ENCODE measurements around the gene DEGS1. TPM values are rescaled to one million over a fixed set of nuclear protein-coding genes. Genes with fewer than 3 reads are reported as not detected.
A peak's percentile ranks its signal among the peaks of the same experiment; 100 is the strongest.

DEGS1 gene
- total RNA-seq, 1 experiment from 2014 or later: 82.8 TPM

DNA sequence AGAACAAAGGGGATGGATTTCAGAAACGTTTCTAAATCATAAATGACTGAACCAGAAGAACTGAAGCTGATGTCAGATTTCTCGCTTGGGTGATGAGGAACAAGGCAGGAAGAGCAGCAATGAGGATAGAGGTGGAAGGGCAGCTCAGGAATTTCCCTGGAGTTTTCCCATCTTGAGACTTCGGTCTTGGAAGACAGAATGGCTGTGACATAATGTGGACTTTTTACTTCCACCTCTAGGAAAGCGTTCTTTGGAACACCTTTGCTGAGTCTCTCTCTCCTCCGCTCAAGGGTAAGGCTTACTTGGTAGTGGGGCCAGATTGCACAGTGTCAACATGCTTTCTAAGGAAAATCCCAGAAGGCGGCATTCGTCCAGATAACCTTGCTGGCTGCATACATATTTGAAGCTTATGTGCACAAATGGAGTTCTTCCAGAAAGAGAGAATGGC lies 36.6 kb downstream of the DEGS1 start:
- in situ Hi-C loops (cut with HindIII; ENCODE audit: low pct_unique_long_range_greater_than_20kb, low sequenced_read_pairs): no loop called here
- POLR2A ChIA-PET: interaction anchor here (0.6 kb wide), 1 partner anchor 40 kb away, joined by 6 read pairs; no protein-coding TSS in a partner anchor
- no peaks in the 10 kb centered on the region for H3K4me1 ChIP-seq (ENCODE audit: control insufficient read depth, insufficient read depth, low read length)
- H3K27ac ChIP-seq (ENCODE audit: low read length): no peak overlapping the region
- ATAC-seq (no peak), DNase-seq (ENCODE audit: low read depth, low spot score) (no peak)
- H3K27me3 ChIP-seq (ENCODE audit: control insufficient read depth, insufficient read depth, low read length): no peaks in the 10 kb centered on the region
- no peaks in the 10 kb centered on the region for H3K9me3 ChIP-seq (ENCODE audit: control insufficient read depth, insufficient read depth, low read depth, low read length)
- no peaks in the 10 kb centered on the region for H3K36me3 ChIP-seq (ENCODE audit: control insufficient read depth, insufficient read depth, low read length)
- TF ChIP-seq POLR2AphosphoS5 (IDR thresholded peaks at IDR 0.05; ENCODE audit: low read depth, low read length): no peak
- CTCF ChIA-PET: no interaction called here
- intact Hi-C loops (cut with micrococcal nuclease; ENCODE audit: unreplicated experiment): no loop called here
- no peak overlapping the region for H3K4me3 ChIP-seq (ENCODE audit: low read depth in 2 of 2, low read length in 2 of 2)
- no TSS peak for BruUV-seq (replicated peaks)

- Histone ChIP-seq H3K4me3 (ENCODE audit: low read depth in 2 of 2, low read length in 2 of 2) (no peak overlapping the region), H3K4me1 (ENCODE audit: control insufficient read depth, insufficient read depth, low read length) (no peaks in the 10 kb centered on the region), H3K27me3 (ENCODE audit: control insufficient read depth, insufficient read depth, low read length) (no peaks in the 10 kb centered on the region), H3K36me3 (ENCODE audit: control insufficient read depth, insufficient read depth, low read length) (0 out of 2 replicates have a peak, but pooled peaks cover 3% of the 10 kb centered on the region), H3K9me3 (ENCODE audit: control insufficient read depth, insufficient read depth, low read depth, low read length) (no peaks in the 10 kb centered on the region), H3K27ac (ENCODE audit: low read length) (no peak overlapping the region)
- in situ Hi-C loops (cut with HindIII; ENCODE audit: low pct_unique_long_range_greater_than_20kb, low sequenced_read_pairs) (no loop called here), intact Hi-C loops (cut with micrococcal nuclease; ENCODE audit: unreplicated experiment) (no loop called here)
- BruUV-seq (replicated peaks): no TSS peak
- ChIA-PET CTCF (no interaction called here), POLR2A (interaction anchor here (0.5 kb wide), 1 partner anchor 37 kb away, joined by 3 read pairs; no protein-coding TSS in a partner anchor)
- TF ChIP-seq POLR2AphosphoS5 (IDR thresholded peaks at IDR 0.05; ENCODE audit: low read depth, low read length): no peak
- TF ChIP-seq, protein P1, sequence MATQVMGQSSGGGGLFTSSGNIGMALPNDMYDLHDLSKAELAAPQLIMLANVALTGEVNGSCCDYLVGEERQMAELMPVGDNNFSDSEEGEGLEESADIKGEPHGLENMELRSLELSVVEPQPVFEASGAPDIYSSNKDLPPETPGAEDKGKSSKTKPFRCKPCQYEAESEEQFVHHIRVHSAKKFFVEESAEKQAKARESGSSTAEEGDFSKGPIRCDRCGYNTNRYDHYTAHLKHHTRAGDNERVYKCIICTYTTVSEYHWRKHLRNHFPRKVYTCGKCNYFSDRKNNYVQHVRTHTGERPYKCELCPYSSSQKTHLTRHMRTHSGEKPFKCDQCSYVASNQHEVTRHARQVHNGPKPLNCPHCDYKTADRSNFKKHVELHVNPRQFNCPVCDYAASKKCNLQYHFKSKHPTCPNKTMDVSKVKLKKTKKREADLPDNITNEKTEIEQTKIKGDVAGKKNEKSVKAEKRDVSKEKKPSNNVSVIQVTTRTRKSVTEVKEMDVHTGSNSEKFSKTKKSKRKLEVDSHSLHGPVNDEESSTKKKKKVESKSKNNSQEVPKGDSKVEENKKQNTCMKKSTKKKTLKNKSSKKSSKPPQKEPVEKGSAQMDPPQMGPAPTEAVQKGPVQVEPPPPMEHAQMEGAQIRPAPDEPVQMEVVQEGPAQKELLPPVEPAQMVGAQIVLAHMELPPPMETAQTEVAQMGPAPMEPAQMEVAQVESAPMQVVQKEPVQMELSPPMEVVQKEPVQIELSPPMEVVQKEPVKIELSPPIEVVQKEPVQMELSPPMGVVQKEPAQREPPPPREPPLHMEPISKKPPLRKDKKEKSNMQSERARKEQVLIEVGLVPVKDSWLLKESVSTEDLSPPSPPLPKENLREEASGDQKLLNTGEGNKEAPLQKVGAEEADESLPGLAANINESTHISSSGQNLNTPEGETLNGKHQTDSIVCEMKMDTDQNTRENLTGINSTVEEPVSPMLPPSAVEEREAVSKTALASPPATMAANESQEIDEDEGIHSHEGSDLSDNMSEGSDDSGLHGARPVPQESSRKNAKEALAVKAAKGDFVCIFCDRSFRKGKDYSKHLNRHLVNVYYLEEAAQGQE (IDR thresholded peaks at IDR 0.05; ENCODE audit: insufficient read depth in 1 of 2, low read depth in 2 of 2, low read length in 1 of 2): no peak
- no peak for TF ChIP-seq CTCF (IDR thresholded peaks at IDR 0.05)
- TF ChIP-seq TCF7L2 (IDR thresholded peaks at IDR 0.05; ENCODE audit: low read depth, low read length): no peak
- no peak for TF ChIP-seq SIN3A (IDR thresholded peaks at IDR 0.05; ENCODE audit: borderline replicate concordance, insufficient read depth, low read depth, low read length)
- peak; percentile 8 for DNase-seq (ENCODE audit: low read depth, low spot score)
- peak; percentile 40; the same call in 1 of the 2 replicates for ATAC-seq
Measured at GRCh38 chr1:224223819-224224714, 41.0 kb downstream of the DEGS1 start.
